NB4 (cell line): ENCODE measurements around the gene PJA1.

Experiments
- DNase-seq: peaks from one replicate; pipeline ENCODE4 v3.0.0; 2010; ENCODE audit warnings: low read depth
- H3K4me3 ChIP-seq: one replicate; pipeline ENCODE4 v1.5.1; 2011; ENCODE audit warnings: mild to moderate bottlenecking, low read depth, low read length, moderate library complexity
- MYC ChIP-seq: IDR thresholded peaks from 2 replicates; pipeline ENCODE4 v1.6.1; 2011; ENCODE audit warnings: low read depth, low read length
- POLR2A ChIP-seq: IDR thresholded peaks from 2 replicates; pipeline ENCODE4 v1.6.1; 2011; ENCODE audit warnings: mild to moderate bottlenecking; ENCODE audit not compliant: insufficient read length; ENCODE audit errors: extremely low read depth
- TF ChIP-seq, protein P1 (sequence below): IDR thresholded peaks from 2 replicates; pipeline ENCODE4 v1.6.1; 2011; ENCODE audit warnings: low read depth, low read length
- TF ChIP-seq, protein P2 (sequence below): IDR thresholded peaks from one replicate; pipeline ENCODE4 v1.5.1; 2012; ENCODE audit warnings: low read depth, low read length

Gene PJA1

DNA sequence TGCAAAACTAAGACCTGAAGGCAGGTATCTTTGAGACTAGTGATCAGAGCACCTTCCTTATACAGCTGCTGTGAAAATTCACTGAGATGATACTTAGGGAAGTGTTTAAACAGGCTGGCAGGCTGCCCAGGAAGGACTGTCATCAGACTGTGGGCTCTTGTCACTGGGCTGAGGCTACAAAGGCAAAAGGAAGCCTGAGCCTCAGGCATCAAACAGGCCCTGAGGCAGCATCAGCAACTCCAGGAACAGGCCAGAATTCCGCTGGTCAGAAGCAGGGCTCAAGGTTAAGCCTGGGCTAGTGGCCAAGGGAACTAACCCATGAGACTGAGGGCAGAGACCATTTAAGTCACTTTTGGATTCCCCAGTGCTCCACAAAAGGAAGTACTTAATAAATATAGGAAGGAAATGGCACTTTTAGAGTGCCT, 12.8 kb downstream of the PJA1 start:
- no peak overlapping the region for H3K4me3 ChIP-seq
- no peak for TF ChIP-seq POLR2A
- TF ChIP-seq, protein P1, sequence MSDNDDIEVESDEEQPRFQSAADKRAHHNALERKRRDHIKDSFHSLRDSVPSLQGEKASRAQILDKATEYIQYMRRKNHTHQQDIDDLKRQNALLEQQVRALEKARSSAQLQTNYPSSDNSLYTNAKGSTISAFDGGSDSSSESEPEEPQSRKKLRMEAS = no peak
- no peak for TF ChIP-seq MYC
- TF ChIP-seq, protein P2, sequence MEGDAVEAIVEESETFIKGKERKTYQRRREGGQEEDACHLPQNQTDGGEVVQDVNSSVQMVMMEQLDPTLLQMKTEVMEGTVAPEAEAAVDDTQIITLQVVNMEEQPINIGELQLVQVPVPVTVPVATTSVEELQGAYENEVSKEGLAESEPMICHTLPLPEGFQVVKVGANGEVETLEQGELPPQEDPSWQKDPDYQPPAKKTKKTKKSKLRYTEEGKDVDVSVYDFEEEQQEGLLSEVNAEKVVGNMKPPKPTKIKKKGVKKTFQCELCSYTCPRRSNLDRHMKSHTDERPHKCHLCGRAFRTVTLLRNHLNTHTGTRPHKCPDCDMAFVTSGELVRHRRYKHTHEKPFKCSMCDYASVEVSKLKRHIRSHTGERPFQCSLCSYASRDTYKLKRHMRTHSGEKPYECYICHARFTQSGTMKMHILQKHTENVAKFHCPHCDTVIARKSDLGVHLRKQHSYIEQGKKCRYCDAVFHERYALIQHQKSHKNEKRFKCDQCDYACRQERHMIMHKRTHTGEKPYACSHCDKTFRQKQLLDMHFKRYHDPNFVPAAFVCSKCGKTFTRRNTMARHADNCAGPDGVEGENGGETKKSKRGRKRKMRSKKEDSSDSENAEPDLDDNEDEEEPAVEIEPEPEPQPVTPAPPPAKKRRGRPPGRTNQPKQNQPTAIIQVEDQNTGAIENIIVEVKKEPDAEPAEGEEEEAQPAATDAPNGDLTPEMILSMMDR = no peak
- DNase-seq = peak; percentile 19

DNA sequence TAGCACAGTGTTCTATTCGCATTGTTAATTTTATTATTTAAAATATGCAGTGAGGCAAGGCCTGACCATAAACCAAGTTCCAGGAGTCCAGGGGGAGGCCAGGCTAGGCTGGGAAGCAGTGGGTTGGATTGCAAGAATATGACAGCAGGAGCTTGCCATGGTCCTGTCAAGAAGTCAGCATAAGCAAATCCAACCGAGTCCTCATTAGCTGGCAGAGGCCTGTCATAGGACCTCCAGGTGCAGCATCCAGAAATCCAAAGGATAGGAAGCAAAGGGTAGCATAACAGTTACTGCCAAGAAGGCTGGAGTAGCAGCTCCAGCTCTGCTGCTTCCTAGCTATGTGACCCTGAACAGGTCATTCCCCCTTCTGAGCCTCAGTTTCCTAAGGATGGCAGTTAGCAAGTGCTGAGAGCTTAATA, 13.4 kb downstream of the PJA1 start:
- H3K4me3 ChIP-seq = no peak overlapping the region
- DNase-seq = no peak
- TF ChIP-seq, protein P1 = no peak
- no peak for TF ChIP-seq POLR2A
- TF ChIP-seq, protein P2 = no peak
- TF ChIP-seq MYC = no peak

DNA sequence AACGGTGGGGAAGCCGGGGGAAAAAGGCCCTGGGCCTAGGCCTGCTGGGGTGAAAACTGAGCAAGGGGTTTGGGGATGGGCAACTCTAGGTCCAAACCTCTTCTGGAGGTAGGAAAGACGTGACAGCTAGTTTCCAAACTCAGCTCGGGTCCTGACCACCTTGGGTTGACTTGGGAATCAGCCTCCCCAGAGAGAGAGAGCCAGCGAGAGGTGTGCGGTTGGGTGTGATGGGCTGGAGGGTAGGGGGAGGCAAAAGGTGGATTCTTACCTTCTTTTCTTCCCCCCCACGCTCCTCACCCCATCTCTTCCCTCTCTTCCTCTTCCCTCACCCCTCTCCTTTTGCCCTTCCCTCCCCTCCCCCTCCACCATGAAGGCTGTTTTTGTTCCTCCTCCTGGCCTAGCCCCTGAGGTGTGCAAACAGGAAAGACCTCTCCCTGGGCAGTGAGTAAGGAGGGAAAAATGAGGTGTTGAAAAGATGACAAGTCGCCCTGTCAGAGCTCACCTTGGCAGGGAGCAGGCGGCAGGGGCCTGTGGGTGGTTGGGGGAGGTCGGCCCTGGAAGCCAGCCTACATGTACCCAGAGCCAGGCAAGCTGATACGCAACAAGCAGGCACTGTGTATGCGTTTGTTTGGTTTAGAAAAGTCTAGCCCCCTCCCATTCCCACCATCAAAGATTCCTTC, 14.8 kb downstream of the PJA1 start:
- H3K4me3 ChIP-seq = no peak overlapping the region
- DNase-seq = no peak
- TF ChIP-seq POLR2A = no peak
- TF ChIP-seq, protein P1 = no peak
- TF ChIP-seq, protein P2 = no peak
- TF ChIP-seq MYC = no peak

DNA sequence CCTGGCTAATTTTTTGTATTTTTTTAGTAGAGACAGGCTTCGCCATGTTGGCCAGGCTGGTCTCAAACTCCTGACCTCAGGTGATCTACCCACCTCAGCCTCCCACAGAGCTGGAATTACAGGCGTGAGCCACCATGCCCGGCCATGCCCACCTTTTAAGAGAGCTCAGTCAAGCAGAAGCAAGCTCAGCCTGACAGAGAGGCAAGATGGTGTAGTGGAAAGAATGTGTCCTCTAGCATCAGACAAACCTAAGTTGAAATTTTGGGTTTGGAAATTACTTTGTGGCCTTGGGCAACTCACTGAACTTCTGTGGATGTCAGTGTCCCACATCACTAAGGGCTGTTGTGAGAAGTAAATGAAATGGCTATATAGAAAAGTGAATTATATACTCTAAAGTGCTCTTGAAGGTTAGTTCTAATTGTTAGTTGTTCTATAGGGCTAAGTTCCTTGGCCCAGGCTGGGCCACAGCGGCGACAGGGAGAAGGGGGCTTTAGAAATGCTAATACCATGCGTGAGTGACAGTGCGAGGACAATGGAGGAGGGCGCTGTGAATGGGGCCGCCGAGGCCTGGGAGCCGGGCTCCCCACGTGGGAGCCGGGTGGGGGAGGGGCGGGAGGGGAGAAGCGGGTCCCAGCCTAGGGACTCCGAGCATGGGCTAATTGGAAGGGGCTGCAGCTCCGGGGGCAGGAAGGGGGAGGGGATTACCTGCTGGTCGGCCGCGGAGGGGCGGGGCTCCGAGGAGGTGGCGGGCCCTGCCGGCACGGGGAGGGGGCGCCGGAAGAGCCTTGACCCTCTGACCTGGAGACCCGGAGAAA, 15.6 kb downstream of the PJA1 start:
- no peak overlapping the region for H3K4me3 ChIP-seq
- TF ChIP-seq POLR2A = no peak
- TF ChIP-seq, protein P1 = no peak
- no peak for TF ChIP-seq MYC
- TF ChIP-seq, protein P2 = no peak
- DNase-seq = no peak

DNA sequence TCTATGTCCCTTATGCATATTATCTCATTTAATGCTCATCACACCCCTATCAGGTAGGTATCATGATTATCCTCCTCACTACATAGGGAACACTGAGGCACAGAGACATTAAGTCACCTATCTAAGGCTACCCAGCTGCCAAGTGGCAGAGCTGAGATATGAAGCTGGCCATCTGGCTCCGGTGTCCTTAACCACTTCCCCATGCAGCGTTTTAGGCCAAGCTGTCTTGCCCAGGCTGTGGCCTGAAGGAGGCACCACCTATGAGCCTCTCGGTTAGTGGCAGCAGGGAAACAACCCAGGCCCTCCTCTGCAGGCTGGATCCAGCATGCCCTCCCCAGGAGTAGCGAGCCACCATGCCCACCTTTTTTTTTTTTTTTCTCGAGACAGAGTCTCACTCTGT, 16.3 kb downstream of the PJA1 start:
- TF ChIP-seq MYC = no peak
- no peak for TF ChIP-seq POLR2A
- TF ChIP-seq, protein P2 = no peak
- TF ChIP-seq, protein P1 = no peak
- H3K4me3 ChIP-seq = no peak overlapping the region
- no peak for DNase-seq
